Stimulated activated CD4-positive, alpha-beta T cell treated with anti-CD3 and anti-CD28 coated beads, TNF-alpha, amount 100 ng/mL, for 4 hours (primary cell): ENCODE measurements around the gene BTG4.

Source experiments
- DNase-seq, 3 experiments: peaks; one replicate each; pipeline ENCODE4 v3.0.0-alpha.2; 2020; ENCODE audit warnings: low read depth in 3 of 3

BTG4 gene

GRCh38 chr11:111494040-111494439, 18.1 kb downstream of the BTG4 start:
- no peak for DNase-seq

DNA sequence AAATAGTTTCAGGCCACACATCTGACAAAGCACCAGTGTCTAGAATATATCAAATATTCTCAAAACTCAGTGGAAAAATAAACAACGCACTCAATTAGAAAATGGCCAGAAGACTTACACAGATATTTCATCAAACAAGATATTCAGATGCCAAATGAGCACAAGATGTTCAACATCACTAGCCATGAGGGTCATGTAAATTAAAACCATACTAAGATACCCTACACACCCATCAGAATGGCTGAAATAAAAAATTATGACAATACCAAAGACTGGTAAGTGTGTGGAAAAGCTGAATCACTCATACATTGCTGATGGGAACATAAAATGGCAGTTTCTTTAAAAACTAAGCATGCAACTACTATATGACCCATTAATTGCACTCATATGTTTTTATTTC, 21.7 kb downstream of the BTG4 start:
- no peak for DNase-seq

GRCh38 chr11:111483431-111483830, 28.8 kb downstream of the BTG4 start:
- no peak for DNase-seq

- no peak for DNase-seq
These were observed 32.5 kb downstream of the BTG4 start for GRCh38 chr11:111479666-111480065.

GRCh38 chr11:111477898-111478297, 34.3 kb downstream of the BTG4 start:
- DNase-seq: no peak

GRCh38 chr11:111476956-111477355, 35.2 kb downstream of the BTG4 start:
- no peak for DNase-seq

- no peak for DNase-seq
These were observed 35.8 kb downstream of the BTG4 start for GRCh38 chr11:111476366-111476765.

DNA sequence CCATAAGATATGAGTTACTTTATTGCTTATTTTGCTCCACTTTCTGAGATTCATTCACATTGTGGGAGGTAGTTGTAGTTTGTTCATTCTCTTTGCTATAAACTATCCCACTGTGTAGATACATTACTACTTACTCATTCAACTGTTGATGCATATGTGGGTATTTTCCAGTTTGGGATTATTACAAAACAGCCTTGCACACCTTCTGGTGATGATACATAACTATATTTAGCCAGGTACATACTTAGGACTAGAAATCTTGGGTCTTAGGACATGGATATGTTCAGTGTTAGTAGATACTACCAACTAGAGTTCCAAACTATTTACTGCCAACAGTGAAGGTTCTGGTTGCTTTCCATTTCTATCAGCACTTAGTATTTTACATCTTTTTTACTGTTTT, 37.8 kb downstream of the BTG4 start:
- no peak for DNase-seq

GRCh38 chr11:111472228-111472627, 40.0 kb downstream of the BTG4 start:
- DNase-seq: no peak

- DNase-seq: no peak
These were observed 43.0 kb downstream of the BTG4 start for GRCh38 chr11:111469200-111469599.

DNA sequence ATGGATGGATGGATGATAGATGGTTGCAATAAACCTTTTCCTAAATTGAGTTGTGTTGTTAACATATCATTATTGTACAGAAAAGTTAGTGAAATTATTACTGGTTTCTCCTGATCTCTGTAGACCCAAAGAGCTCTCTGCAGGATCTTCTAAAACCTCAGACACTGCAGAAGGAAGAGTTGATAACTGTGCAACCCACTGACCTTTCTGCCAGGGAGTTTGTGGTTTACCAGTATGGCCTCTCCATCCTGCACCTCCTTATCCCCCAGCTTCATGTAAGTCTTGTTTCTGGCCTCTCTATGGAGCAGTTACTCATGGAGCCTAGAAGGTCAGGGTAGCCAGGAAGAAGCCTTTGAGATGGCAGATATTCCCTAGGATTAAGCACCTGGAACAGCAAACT, 45.6 kb downstream of the BTG4 start:
- DNase-seq: no peak

- DNase-seq: no peak
These were observed 46.8 kb downstream of the BTG4 start for GRCh38 chr11:111465400-111465799.

GRCh38 chr11:111463276-111463675, 48.9 kb downstream of the BTG4 start:
- DNase-seq: no peak

GRCh38 chr11:111462329-111462728, 49.9 kb downstream of the BTG4 start:
- DNase-seq: no peak

DNA sequence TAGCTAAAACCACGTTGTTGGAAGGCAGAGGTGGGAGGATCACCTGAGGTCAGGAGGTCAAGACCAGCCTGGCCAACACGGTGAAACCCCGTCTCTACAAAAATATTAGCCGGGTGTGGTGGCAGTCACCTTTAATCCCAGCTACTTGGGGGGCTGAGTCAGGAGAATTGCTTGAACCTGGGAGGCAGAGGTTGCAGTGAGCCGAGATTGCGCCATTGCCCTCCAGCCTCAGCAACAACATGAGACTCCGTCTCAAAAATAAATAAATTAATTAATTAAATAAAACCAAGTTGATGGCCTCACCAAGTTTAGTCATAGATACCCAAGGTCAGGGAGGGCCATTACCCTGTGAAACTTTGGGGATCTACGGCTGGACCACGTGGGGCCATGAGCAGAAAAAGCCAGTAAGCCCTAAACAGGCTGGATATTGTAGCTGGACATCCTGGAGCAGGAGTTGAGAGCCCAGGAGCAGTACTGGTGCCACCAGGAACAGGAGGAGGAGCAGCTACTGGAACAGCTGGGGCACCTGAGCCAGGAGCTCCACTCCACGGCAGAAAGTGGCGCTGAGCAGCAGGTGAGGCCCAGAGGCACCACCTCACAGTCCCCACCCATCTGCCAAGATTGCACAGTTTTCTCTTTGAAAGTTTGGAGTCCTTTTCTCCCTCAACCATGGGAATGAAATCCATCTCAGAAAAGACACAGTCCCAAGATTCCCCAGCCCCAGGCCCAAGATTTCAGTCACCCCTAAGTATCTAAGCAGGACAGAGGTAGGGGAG, 50.5 kb downstream of the BTG4 start:
- no peak for DNase-seq

- no peak for DNase-seq
These were observed 51.3 kb downstream of the BTG4 start for GRCh38 chr11:111460856-111461255.

GRCh38 chr11:111460340-111460739, 51.8 kb downstream of the BTG4 start:
- no peak for DNase-seq

GRCh38 chr11:111459506-111460270, 52.5 kb downstream of the BTG4 start:
- no peak for DNase-seq

DNA sequence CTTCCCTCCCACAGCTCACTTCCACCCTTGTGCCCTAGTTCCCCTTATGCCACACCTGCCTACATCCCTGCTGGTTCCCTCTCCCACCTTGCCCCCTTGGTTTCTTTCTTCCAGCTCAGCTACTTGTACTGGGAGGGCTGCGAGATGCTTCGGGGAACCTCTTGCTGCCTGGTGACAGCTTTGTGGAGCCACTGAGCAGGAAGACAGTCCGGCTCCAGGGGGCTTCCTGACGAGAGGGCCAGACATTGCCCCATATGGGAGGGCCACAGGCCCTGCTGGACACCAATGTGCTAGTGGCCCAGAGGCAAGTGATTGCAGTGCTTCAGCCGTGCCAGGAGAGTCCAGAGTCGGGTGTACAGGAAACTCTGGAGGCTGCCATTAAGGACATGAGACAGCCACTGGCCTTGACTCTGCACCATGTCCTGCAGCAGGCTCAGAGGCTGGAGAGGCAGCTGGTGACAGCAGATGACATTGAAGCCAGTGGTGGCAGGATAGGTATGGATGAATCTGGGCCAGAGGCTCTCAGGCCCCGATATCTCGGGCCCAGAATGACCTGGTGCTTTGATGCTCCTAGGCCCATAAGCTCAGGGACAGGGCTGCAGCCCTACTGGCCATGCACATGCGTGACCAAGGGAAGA, 54.3 kb downstream of the BTG4 start:
- no peak for DNase-seq

DNA sequence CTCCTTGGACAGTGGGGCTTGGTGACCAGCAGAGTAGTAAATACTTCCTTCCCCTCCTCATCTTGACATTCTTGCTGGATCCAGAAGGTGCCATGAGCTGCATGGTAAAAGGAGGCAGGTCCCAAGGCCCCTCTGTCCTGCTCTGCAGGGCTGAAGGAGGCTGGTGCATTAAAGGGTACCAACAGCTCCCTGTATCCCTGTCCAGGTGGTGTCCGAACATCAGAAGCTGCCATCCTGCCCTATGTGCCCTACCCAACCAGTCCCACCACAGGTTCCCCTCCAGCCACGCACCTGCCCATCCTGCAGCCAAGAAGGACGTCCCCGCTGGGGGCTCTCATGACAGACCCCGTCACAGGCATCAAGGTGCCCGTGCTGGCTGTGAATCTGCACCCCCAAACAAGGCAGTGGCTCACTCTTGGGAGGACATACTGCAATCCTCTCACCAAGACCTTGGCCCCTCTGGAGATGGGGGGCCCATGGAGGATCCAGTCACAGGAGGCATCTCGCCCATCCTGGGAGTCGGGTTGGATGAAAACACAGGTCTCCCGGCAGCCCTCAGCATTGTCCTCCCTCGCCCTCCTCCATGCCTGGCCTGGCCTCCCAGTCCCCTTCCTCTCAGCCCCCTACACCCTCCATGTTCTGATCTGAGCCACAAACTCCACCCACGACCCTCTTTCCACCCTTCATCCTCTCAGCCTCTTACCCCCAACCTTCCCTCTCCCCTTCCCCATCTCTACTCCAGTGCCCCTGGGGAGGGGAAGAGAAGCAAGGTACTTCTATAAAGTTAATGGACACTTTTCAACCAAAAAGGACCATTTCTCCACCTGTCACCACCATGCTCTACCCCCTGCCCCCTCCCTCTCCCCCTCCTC, 55.1 kb downstream of the BTG4 start:
- DNase-seq: no peak

DNA sequence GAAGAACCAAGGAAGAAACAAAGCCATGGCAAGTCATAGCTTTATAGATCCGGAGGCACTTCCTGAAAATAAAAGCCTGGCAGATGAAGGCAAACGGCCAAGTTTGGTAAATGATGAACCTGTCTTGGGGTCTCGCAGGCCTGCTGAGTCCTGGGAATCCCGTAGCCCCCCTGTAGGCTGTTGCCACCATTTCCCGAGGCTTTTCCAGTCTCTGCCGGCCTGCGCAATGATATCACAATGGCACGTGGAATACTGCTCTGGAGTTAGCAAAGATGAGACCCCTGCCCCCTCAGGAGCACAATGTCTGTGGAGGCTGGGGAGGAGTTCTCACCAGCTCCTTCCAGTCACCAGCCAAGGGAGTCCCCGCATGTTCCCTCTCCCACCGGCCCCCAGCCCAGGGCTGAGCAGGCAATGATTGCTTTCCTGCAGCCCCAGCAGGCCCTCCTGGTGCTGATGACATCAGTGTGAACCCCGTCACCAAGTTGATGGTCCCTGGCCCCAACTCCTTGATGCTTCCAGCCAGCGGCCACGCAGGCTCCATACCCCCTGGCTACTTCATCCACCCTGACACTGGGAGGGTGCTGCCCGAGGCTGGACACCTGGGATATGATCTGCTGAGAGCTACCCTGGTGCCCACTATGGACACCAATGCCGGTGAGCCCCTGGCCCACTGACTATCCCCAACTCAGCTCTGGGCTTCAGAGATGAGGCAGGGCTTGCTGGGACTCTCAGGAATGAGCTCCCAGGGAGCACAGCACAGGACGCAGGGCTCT, 55.9 kb downstream of the BTG4 start:
- no peak for DNase-seq
